ENCODE results near the gene AGPS.
"Not testable (repeated sequence)": the region's sequence is repeated elsewhere in the genome, so short reads cannot be mapped to it uniquely, and the experiment has no call there.

Gene AGPS

DNA sequence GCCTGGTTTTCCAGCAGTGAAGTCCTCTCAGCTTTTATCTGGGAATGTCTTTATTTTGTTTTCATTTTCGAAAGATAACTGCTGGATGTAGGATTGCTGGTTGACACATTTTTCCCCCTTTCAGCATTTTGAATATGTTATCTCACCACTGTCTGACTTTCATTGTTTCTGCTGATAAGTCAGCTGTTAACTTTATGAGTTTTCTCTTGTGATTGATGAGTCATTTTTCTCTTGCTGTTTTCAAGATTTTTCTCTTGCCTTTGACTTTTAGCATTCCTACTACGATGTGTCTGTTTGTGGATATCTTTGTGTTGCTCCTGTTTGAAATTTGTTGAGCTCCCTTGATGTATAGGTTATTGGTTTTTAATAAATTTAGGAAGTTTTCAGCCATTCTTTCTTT, 85.5 kb downstream of the AGPS start:
- DNase-seq = no peak

DNA sequence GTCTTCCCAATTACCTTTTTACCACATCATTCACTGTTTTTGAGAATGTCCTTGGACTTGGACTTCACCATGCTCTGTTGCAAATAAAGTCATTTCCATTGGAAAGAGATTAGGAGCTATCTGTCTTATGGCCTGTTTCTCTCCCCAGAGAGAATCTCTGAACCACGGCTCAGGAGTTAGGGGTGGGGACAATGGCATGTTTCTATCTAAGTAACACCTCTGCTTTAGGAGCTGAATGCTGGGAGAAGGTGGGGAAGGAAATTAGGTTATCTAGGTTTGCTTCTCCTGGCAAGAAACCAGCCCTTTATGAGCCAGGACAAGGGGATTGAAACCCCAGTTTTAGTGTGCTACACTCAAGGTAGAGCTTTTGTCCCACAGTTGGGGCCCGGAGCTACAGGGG, 86.3 kb downstream of the AGPS start:
- no peak for DNase-seq

GRCh38 chr2:177482195-177482594, 89.6 kb downstream of the AGPS start:
- no peak for DNase-seq

GRCh38 chr2:177483531-177483930, 91.0 kb downstream of the AGPS start:
- no peak for DNase-seq

DNA sequence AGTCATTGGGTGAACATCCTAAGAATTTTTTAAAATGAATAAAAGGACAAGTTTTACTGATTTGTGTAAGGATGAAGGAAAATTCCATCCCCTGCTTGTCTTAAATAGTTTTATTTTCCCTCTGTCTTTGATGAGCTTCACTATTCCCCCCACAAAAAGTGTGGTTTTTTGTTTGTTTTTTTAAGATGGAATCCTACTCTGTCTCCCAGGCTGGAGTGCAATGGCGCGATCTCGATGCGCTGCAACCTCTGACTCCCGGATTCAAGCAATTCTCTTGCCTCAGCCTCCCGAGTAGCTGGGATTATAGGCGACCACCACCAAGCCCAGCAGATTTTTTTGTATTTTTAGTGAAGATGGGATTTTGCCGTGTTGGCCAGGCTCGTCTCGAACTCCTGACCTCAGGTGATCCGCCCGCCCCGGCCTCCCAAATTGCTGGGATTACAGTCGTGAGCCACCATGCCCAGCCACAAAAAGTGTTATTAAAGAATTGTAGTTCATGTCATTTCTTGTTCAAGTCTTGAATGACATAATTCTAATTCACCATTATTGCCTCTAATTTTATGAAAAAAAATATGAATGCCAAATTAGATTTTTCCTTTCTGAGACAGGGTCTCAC, 91.7 kb downstream of the AGPS start:
- no peak for DNase-seq

DNA sequence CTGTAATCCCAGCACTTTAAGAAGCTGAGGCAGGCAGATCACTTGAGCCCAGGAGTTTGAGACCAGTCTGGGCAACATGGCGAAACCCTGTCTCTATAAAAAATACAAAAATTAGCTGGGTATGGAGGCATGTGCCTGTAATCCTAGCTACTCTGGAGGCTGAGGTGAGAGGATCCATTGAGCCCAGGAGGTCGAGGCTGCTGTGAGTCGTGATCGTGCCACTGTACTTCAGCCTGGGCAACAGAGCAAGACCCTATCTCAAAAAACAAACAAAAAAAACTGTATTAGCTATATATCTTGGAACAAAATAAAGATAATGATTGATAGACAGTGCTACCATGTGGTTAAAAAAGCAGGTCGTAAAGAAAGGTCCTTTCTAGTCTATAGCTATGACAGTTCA, 93.1 kb downstream of the AGPS start:
- DNase-seq = not testable (repeated sequence)

DNA sequence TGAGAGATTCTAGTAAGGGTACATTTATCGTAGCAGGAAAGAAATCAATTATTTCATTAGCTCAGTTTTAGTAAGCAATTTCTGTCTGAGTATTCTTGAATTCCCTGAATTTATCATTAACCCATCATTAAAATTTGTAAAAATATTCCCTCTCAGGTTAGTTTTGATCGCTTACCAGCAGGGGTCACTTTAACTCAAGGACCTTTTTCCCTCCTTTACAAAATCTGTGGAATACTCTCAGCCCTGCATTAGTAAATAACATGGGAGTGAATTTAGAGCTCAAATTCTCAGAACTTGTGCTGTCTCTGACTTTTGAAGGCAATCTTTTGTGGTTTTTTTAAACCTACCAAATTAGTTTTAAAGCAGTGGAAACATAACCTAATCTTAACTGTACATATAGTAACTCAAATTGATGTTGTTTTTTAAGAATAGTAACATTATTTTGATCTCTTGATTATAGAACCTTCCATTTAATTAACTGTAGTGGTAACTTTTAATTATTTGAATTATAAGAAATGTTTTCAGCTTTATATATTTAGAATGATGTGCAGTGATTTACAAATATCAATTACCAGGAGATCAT, 97.2 kb downstream of the AGPS start:
- no peak for DNase-seq

- no peak for DNase-seq
Observed at GRCh38 chr2:177495945-177496344, 103.4 kb downstream of the AGPS start.

- no peak for DNase-seq
Observed at GRCh38 chr2:177496921-177497320, 104.3 kb downstream of the AGPS start.

- DNase-seq = no peak
Observed at GRCh38 chr2:177501186-177501585, 108.6 kb downstream of the AGPS start.

- DNase-seq = no peak
Observed at GRCh38 chr2:177506505-177506904, 113.9 kb downstream of the AGPS start.

DNA sequence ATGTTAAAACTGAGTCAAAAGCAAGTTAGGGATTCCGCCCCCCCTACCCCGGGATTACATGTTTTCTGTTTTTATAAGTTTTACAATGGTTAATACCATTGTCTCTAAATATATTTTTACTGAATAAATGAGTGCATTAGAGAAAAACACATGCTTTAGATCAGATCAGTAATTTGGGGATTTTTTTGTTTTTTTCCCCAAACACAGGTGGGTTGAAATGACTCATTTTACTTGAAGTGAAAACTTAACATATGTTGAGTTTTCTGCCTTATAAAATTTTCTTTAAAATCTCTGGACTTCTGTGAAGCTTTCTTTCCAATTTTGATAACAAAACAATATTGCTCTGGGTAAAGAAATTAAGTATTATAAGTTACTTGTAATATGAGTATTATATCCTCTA, 114.4 kb downstream of the AGPS start:
- DNase-seq = no peak

GRCh38 chr2:177516824-177517544, 124.4 kb downstream of the AGPS start:
- no peak for DNase-seq

DNA sequence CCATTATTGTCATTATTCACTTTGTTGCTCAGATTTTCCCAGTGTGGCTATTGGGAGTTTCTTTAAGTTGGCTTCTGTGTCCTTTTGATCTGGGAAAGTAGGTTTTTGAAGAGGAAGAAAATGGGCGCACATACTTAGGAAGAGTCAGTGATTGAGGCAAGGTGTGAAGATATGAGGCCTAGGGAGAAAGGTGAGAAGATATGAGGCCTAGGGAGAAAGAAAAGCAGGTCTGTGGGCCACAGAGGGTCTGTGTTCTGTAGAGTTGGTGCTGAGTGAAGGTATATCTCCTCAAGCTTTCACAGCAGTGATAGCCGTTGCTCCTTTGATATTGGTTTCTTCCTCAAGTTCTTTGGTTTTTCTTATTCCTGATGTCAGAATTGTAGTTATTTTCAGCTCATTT, 126.2 kb downstream of the AGPS start:
- DNase-seq = no peak

- DNase-seq = no peak
Observed at GRCh38 chr2:177519534-177520115, 127.1 kb downstream of the AGPS start.

- no peak for DNase-seq
Observed at GRCh38 chr2:177520324-177520723, 127.8 kb downstream of the AGPS start.

GRCh38 chr2:177523781-177524180, 131.2 kb downstream of the AGPS start:
- no peak for DNase-seq

- DNase-seq = no peak
Observed at GRCh38 chr2:177525351-177525924, 132.9 kb downstream of the AGPS start.

DNA sequence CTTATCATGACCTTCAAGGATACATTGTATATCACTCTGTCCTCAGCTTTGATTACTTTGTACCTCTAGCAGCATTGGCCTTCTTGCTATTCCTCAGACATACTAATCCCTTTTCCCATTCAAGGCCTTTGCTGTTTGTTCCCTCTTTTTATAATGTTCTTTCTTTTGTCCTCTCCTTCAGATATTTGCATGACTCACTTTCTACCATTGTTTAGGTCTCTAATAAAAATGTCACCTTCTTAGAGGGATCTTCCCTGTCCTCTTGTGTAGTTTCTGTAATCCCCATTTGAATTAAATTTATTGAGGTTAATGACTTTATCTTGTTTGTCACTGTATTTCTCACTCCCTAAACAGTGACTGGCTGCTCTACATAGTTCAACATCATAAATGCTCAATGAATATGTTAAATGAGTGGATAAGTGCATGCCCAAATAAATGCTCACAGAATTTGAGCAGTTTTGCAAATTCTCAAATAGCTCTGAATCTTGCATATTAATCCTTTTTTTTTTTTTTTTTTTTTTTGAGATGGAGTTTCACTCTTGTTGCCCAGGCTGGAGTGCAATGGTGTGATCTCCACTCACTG, 135.9 kb downstream of the AGPS start:
- no peak for DNase-seq

- DNase-seq = no peak
Observed at GRCh38 chr2:177529166-177529565, 136.6 kb downstream of the AGPS start.

DNA sequence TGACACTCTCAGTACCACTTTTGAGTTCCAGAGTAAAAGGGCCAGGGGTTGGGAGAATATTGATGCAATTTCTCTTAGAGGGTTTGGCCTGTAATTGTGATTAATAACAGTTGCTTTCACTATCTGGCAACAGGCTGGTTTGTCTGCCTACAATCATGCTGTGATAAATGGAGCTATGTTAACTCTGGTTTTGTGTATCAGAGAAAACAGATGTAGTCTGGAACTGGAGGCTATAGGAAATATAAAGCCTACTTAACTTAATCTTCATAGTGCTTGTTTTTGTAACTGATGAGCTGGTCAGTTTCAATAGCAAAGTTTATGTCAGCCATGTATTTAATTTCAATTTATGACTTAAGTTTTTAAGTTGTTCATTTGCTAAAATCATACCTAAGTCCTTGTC, 138.0 kb downstream of the AGPS start:
- no peak for DNase-seq

DNA sequence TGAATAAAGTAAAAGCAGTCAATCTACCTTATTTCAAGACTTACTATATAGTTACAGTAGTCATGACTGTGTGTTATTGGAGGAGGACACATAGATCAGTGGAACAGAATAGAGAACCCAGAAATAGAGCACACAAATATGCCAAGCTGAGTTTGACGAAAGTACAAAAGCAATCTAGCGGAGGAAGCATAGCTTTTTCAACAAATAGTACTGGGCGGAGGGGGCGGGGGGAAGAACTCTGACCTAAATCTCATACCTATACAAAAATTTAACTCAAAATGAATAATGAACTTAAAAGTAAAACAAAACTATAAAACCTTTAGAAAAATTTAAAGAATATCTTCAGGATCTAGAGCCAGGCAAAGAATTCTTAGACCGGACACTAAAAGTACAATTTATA, 139.1 kb downstream of the AGPS start:
- no peak for DNase-seq

GRCh38 chr2:177532567-177532966, 140.0 kb downstream of the AGPS start:
- no peak for DNase-seq
